Measurements from ENCODE around the gene RANGAP1. TPM values are rescaled to one million over a fixed set of nuclear protein-coding genes. Genes with fewer than 3 reads are reported as not detected.

Gene RANGAP1
- total and polyA plus RNA-seq, 3 donors from 2014 or later, result 212 to 319 (median 277) TPM

- intact Hi-C loops (cut with DNase I; ENCODE audit: low total_unique reads), result no loop called here
- Histone ChIP-seq H3K9me3 (no peaks in the 10 kb centered on the region), H3K4me3 (no peak overlapping the region), H3K27ac (no peak overlapping the region), H3K27me3 (no peaks in the 10 kb centered on the region), H3K4me1 (no peaks in the 10 kb centered on the region), H3K36me3 (ENCODE audit: low read depth, missing control alignments) (no peaks in the 10 kb centered on the region)
- 83 to 95% methylated on average over 9 of the region's 9 CpGs for WGBS, 2 donors
- no peak for TF ChIP-seq CTCF (IDR thresholded peaks at IDR 0.05)
- TF ChIP-seq POLR2A (IDR thresholded peaks at IDR 0.05), result no peak
- DNase-seq, result no peak
Measured at GRCh38 chr22:41222846-41223507, 63.0 kb downstream of the RANGAP1 start.

- Histone ChIP-seq H3K27ac (peak overlapping the region in 1 of 2 donors; percentile 76), H3K9me3 (no peaks in the 10 kb centered on the region), H3K4me1 (no peaks in the 10 kb centered on the region), H3K36me3 (ENCODE audit: low read depth, missing control alignments) (no peaks in the 10 kb centered on the region), H3K4me3 (no peak overlapping the region), H3K27me3 (no peaks in the 10 kb centered on the region)
- DNase-seq, result peak; percentile 69
- intact Hi-C loops (cut with DNase I; ENCODE audit: low total_unique reads), result no loop called here
- WGBS, 2 donors, result 57 to 72% methylated on average over 6 to 16 of the region's 16 CpGs
- TF ChIP-seq POLR2A (IDR thresholded peaks at IDR 0.05) (no peak), CTCF (IDR thresholded peaks at IDR 0.05) (no peak)
Measured at GRCh38 chr22:41217553-41218157, 68.3 kb downstream of the RANGAP1 start.

GRCh38 chr22:41216984-41217383, 69.0 kb downstream of the RANGAP1 start:
- intact Hi-C loops (cut with DNase I; ENCODE audit: low total_unique reads), result no loop called here
- Histone ChIP-seq H3K9me3 (no peaks in the 10 kb centered on the region), H3K27ac (peak overlapping the region in 1 of 2 donors; percentile 76), H3K27me3 (no peaks in the 10 kb centered on the region), H3K36me3 (ENCODE audit: low read depth, missing control alignments) (no peaks in the 10 kb centered on the region), H3K4me3 (no peak overlapping the region), H3K4me1 (no peaks in the 10 kb centered on the region)
- no peak for TF ChIP-seq CTCF (IDR thresholded peaks at IDR 0.05)
- no peak for TF ChIP-seq POLR2A (IDR thresholded peaks at IDR 0.05)
- WGBS, 2 donors, result 72 to 79% methylated on average over 9 to 13 of the region's 13 CpGs
- DNase-seq, result no peak

- no peaks in the 10 kb centered on the region for H3K4me1 ChIP-seq
- no peaks in the 10 kb centered on the region for H3K9me3 ChIP-seq
- intact Hi-C loops (cut with DNase I; ENCODE audit: low total_unique reads), result no loop called here
- H3K36me3 ChIP-seq (ENCODE audit: low read depth, missing control alignments), result no peaks in the 10 kb centered on the region
- 92 to 94% methylated on average over 6 to 7 of the region's 7 CpGs for WGBS, 2 donors
- DNase-seq, result no peak
- H3K27me3 ChIP-seq, result no peaks in the 10 kb centered on the region
- TF ChIP-seq POLR2A (IDR thresholded peaks at IDR 0.05) (no peak), CTCF (IDR thresholded peaks at IDR 0.05) (no peak)
- no peak overlapping the region for H3K4me3 ChIP-seq
- H3K27ac ChIP-seq, result no peak overlapping the region
Measured at GRCh38 chr22:41215926-41216325, 70.1 kb downstream of the RANGAP1 start.

GRCh38 chr22:41215409-41215808, 70.6 kb downstream of the RANGAP1 start:
- Histone ChIP-seq H3K27me3 (no peaks in the 10 kb centered on the region), H3K27ac (no peak overlapping the region), H3K4me3 (no peak overlapping the region), H3K9me3 (no peaks in the 10 kb centered on the region), H3K36me3 (ENCODE audit: low read depth, missing control alignments) (no peaks in the 10 kb centered on the region), H3K4me1 (no peaks in the 10 kb centered on the region)
- WGBS, 2 donors, result 95 to 99% methylated on average over 10 of the region's 10 CpGs
- intact Hi-C loops (cut with DNase I; ENCODE audit: low total_unique reads), result no loop called here
- DNase-seq, result no peak
- no peak for TF ChIP-seq CTCF (IDR thresholded peaks at IDR 0.05)
- no peak for TF ChIP-seq POLR2A (IDR thresholded peaks at IDR 0.05)
